Putamen (tissue), 1 donor: ENCODE measurements around the gene TSPAN5.
"Not testable (repeated sequence)": the region's sequence is repeated elsewhere in the genome, so short reads cannot be mapped to it uniquely, and the experiment has no call there.

Source experiments
- DNase-seq: peaks from one replicate; pipeline ENCODE4 v3.0.0-alpha.2; 2016; ENCODE audit warnings: low spot score

TSPAN5 gene

DNA sequence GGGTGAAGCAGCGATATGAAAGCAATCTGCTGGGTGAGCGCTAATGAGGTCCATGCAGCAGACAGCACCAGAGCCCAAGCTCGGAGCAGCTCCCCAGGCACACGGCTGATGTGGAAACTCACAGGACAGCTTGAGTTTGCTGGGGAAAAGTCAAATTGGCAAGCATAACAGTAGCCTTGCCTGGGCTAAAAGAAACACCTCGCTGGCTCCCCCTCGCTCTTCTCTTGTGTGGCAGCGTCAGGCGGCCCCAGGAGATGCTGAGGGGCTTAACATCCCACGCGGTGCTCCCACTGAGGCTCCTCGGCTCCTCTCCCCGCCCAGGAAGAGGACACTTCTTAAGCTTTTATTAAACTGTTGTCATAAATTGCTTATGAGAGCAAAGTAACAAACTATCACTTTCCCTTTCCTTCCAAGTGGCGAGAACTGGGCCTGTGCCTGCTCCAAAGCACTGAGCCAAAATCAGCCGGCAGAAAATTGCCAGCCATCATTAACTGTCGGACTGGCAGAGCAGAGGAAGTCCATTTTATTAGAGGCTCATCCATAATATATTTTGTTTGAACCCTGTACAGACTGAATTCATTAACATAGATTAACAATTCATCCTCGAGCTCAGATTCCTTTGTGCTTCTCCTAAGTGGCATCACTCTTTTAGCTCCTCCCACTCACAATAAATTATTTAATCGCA, 111.4 kb downstream of the TSPAN5 start:
- no peak for DNase-seq

DNA sequence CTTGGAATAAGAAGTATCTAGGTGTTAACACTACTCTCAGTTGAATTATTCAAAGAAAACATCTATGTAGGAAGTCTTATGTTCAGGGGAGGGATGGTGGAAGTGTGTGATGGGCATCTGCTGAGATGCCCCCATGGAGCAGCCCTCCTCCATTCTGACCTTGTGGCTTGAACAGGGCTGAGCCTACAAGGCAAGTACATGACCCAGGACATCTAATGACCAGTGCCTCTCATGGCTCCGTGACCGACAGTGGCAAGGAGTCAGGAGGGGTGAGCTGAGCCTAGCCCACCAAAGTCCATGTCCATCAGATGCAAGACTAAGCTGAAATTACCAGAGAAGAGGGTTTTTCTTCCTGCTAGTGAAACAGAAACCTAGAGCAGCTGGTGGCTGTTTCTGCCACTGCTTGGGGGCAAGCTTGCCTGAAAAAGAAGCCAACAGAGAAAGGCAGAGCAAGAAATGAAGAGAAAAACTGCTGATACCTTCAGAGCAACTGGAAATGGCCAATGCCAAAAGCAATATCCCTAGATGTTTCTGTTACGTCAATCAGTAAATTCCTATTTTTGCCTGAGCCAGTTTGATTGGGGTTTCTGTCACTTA, 113.5 kb downstream of the TSPAN5 start:
- DNase-seq, result no peak

DNA sequence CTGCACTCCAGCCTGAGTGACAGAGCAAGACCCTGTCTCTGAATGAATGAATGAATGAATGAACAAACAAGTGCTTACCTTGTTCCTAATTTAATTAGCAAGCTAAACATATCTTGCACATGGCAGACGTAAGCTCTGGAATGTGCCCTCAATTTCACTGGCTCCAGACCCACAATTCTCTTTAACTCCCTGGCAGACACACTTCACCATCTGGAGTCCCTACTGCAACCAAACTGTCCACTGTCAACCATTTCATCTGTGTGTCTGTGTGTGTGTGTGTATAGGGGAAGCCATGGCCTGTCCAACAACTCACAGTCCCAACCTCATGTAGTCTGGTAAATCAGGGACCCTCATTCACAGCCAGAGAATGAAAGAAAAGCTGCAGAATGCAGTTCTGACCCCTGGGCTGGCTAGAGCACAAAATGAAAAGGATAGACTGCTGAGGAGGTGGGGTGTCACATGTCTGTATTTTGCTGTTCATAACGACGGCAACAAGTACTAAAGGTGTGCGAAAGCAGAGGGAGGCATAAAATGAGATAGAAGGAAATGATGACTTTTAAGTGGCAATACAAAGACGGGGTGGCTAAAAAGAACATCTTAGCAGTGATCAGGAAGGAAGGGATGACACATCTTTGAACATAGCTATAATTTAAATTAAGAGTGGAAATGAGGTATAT, 114.1 kb downstream of the TSPAN5 start:
- DNase-seq, result no peak

DNA sequence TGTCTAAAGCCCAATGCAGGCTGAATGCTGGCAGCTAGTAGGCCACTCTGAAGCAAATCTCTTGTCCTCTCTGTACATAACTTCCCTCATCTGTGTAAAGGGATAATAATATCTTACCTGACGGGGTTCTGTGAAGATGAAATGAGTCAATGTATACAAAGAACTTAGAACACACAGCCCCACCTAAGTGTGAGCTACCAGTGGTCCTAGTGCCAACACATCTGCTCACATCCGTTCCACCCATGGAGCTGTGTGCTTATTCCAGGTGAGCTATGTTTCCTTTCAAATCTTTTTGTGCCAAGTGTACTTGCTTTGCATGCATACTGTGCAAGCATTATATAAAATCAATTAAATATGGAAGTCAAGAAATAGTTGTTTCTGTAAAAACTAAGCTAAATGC, 116.4 kb downstream of the TSPAN5 start:
- DNase-seq, result no peak

DNA sequence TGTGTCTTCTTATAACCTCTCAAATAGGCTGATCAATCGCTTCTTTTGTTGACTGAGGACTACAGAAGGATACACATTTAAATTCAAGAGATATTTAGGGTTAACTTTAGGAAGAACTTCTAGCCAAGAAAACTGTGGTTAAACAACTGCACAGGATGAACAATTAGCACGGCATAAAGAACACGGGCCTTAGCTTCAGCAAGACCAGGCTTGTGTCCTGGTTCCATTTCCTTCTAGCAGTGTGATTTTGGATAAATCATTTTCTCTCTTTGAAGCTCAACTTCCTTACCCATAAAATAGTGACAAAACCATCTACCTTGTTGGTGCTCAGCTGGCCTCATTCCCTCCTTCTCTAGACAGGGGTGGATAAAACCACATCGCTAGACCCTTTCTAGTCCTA, 117.6 kb downstream of the TSPAN5 start:
- no peak for DNase-seq

DNA sequence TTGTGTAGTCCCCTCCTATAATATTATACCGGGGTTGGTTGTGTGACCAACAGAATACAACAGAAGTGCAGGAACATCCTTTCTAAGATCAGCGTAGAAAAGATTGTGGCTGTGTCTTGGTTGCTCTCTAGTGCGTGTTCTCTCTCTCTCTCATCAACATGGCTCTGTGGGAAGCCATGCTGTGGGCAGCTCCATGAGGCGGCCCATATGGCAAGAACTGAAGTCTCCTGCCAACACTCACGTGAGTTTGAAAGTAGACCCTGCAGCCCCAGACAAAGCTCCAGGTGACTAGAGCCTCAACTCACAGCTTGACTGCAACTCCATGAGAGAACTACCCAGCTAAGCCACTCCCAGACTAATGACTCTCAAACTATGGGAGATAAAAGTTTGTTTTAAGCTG, 118.7 kb downstream of the TSPAN5 start:
- no peak for DNase-seq

DNA sequence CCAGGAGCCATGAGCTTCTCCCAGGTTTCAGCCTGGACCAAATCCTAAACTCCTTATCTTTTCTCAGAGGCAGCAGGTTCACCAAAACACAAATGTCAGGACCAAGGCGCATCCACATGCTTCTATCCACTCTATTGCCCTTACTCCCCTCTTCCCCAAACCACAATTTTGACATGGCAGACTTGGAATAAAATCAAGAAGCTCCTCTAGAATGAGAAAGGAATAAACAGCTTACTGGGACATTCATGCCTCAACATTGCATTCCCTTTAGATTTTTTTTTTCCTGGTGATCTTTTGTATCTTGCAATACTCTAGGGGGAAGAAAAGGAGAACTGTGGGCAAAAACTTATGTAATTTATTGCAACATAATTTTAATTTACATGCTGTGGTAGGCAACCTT, 119.1 kb downstream of the TSPAN5 start:
- DNase-seq, result no peak

DNA sequence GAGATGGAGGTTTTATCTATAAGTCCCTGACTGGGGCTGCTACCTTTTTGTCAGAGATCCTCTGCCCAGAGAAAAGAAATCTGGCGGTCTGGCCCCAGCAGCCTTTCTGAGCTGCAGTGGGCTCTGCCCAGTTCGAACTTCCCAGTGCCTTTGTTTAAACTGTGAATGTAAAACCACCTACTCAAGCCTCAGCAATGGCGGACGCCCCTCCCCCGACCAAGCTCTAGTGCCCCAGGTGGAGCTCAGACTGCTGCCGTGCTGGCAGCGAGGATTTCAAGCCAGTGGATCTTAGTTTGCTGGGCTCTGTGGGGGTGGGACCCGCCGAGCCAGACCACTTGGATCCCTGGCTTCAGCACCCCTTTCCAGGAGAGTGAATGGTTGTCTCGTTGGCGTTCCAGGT, 121.8 kb downstream of the TSPAN5 start:
- no peak for DNase-seq

DNA sequence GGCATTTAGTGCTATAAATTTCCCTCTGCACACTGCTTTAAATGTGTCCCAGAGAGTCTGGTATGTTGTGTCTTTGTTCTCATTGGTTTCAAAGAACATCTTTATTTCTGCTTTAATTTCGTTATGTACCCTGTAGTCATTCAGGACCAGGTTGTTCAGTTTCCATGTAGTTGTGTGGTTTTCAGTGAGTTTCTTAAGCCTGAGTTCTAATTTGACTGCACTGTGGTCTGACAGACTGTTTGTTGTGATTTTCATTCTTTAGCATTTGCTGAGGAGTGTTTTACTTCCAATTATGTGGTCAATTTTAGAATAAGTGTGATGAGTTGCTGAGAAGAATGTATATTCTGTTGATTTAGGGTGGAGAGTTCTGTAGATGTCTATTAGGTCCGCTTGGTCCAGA, 124.3 kb downstream of the TSPAN5 start:
- DNase-seq, result not testable (repeated sequence)

DNA sequence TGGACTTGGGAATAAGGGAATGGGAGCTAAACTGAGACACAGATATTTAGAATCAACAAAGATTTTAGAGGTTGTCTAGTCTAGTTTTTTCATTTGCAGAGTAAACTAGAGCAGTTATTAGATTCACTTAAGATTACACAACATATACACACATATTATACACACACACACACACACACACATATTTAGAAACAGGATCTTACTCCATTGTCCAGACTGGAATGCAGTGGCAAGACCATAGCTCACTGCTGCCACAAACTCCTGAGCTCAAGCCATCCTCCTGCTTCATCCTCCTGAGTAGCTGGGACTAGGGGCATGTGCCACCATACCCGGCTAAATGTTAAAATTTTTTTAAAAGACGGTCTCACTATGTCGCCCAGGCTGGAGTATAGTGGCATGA, 127.8 kb downstream of the TSPAN5 start:
- no peak for DNase-seq

DNA sequence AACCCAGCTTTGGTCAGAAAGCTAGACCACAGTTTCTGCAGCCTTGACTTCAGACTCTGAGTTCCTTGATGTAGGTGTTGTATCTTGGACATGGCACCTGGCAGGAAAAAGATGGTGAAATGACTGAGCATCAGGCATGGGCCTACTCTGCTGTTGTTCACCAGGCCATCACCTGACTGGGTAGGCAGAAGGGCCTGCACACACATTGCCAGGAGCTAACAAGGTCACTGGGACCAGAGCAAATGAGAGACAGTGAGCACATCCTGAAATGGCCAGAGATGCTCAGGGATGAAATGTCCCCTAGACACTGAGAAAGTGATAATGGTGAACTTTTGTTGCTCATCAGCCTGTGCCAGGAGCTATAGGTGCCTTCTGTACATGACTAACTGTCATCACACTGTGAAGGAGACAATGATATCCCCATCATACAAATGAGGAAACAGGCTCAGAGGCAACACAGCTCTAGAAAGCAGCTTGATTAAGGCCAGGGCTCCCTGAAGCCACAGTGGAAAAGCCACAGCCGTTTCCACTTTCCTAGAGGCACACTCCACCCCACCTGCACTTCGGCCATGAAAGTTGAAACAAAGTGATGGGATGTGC, 128.3 kb downstream of the TSPAN5 start:
- DNase-seq, result no peak

DNA sequence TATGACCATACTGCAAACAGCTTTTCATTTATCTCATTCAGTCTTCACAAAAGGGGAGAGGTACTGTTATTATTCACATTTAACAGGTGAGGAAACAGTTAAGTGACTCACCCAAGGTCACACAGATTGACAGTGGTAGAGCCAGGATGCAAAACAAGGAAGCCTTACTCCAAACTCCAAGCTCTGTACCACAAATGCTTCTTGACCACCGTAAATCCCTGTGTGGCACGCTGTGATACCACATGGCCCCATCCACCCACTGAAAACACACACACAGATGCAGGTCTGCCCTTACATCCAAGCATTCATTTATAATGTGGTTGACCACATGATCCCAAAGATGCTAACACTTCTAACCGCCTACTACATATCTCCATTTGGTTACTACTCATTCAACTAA, 129.5 kb downstream of the TSPAN5 start:
- no peak for DNase-seq

DNA sequence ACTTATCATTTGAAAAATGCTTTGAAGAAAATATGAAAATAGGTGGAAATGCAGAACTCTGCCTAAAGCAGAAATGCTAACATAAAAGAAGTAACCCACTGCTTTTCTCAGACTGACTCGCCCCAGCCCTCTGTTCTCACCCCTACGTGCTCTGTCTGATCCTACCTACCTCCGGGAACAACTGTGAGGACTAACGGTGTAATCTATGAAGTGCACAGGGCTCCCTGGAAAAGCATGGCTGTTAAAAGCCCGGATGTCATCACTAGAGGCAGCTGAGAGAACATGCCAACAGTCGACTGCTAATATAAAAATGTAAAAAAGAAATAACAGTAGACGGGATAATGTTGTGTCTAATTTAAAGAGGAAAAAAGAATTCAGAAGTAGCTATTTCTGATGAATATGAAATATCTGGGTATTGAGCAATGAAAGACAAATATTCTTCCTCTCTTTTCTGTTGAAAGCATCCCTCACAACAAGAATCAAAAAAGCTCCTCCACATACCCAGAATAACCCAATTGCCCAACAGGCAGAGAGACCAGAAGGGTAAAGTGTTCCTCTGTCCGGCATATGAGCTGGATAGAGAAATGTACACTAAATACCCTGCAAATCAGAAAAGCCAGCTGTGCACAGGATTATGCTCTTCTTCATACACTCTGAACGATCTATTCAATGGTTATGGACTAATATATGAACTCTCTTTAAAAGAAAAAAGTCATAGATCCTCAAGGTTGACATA, 130.7 kb downstream of the TSPAN5 start:
- DNase-seq, result no peak

DNA sequence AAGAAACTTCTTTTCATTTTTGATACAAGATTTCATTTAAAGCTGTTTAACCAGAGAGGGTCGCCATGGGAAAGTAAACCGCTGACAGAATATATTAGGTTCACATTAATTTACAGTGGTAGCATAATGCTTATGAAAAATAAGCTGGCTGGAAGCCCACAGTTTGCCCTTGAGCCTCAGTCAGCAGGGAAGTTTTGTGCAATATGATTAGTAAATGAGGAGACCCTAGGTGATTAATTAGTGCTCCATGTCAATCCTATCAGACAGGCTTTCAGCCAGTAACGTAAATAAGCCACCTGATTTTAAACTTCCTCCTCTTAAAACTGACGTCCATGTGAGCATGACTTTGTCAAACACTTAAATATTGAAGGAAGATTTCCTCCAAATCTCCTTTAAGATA, 134.2 kb downstream of the TSPAN5 start:
- DNase-seq, result no peak

DNA sequence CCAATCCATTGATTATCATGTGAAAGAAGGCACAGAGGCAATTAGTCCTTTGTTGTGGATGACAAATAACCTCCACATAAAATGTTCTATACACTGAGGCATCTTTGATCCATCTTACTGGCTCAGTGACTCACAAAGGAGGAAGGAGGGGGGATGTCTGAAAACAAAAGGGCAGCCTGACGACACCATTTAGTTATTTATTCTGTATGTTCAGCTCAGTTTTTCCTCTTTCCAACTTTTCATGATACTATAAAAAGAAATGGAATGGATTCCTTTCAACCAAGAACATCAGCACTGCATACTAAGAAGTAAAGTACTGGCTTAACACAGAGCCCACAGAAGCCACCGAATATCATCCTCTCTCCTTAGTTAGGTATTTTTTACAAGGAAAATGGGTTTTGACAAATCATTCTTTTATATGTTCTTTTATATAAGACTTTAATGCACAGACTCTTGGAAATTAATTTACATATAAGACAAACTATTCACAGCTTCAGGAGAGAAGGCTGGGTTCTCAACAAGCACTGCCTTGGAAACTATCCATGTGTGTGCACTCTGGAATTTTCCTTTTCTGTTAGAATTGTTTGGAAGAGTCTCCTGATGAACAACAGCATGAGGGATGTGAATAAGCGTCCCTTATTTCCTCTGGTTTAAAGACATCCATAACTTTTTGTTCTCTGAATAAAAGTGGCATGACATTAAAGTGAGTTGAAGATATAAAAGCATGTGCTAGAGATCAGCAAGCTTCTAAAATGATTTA, 135.6 kb downstream of the TSPAN5 start:
- no peak for DNase-seq

DNA sequence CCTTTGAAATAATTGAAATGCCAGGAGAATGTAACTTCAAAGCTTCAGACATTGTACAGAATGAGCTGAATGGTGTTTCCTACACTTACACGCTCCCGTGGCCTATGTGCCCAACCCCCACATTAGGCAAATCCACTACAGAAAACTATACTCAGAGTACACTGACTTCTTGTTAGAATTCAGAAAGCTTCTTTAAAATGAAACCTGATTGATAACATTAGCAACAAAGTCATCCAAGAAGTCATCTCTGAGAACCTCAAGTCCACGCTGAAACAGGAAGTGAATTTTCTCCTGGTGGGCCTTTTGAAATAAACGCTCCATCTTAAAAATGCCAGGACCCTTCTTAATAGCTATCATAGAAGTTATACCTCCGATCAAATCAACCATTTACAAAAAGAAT, 136.3 kb downstream of the TSPAN5 start:
- no peak for DNase-seq

DNA sequence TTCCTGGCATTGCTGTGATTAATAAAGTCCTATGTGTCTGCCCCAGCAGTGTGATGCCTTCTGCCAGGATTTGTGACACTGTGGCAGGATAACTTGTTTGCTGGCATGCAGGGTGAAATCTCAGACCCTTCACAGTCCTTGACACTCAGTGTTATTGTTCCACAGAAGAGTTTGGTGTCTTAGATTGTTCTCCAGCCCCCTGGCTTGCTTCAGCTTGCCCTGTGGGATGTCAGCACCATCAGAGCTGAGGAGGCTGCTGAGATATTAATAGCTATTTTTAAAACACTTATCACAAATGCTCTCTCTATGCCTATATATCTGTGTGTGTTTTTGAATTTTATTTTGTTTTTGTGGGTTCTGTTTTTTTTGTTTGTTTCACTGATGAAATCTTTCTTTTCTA, 136.9 kb downstream of the TSPAN5 start:
- DNase-seq, result no peak

DNA sequence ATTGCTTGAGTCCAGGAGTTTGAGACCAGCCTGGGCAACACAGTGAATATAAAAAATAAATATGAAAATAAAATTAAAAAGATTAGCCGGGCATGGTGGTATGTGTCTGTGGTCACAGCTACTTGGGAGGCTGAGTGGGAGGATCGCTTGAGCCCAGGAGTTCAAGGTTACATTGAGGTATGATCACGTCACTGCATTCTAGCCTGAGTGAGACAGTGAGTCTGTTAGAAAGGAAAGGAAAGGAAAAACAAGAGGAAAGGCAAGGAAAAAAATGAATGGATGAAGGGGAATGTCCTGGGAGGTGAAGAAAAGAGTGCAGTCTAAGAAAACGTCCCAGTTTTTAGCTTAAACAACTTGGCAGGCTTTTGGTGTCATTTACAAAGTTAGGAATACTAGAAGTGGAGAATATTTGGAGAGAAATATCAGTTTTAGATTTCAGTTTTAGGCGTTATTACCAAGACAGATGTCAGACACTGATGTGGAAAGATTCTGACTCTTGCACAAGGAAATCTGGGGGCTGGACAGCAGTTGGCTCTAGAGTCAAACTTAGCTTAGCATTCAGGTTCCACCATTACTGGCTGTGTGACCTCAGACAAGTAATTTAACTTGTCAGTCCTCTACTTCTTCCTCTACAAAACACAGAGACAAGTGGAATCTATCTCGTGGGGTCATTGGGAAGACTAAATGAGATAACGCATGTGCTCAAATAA, 139.0 kb downstream of the TSPAN5 start:
- DNase-seq, result no peak

DNA sequence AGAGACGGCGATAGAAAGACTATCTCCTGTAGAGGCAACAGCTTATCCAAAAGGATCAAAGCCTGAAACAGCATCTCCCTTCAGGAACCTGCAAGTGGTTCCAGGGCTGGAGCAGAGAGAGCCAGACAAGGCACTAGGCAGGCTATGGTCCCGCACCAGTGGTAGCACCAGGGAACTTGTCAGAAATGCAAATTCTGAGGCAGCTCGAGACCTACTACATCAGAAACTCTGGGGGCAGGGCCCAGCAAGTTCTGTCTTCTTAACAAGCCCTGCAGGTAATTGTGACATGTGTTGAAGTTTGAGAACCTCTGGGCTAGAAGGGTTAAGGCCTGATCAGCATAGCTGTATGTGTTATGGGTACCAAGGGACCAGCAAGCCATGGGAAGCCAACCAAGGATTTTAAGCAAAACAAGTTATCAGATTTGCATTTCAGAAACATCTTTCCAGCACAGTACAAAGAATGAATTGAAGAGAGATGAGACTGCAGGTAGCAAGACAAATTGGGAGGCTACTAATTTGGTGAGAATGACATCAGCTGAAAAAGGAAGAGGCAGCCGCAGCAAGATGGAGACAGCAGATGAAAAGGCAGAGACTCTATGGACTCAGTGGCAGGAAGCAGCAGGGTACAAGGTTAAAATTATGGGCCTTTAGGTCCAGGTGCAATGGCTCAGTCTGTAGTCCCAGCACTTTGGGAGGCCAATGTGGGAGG, 139.7 kb downstream of the TSPAN5 start:
- no peak for DNase-seq

DNA sequence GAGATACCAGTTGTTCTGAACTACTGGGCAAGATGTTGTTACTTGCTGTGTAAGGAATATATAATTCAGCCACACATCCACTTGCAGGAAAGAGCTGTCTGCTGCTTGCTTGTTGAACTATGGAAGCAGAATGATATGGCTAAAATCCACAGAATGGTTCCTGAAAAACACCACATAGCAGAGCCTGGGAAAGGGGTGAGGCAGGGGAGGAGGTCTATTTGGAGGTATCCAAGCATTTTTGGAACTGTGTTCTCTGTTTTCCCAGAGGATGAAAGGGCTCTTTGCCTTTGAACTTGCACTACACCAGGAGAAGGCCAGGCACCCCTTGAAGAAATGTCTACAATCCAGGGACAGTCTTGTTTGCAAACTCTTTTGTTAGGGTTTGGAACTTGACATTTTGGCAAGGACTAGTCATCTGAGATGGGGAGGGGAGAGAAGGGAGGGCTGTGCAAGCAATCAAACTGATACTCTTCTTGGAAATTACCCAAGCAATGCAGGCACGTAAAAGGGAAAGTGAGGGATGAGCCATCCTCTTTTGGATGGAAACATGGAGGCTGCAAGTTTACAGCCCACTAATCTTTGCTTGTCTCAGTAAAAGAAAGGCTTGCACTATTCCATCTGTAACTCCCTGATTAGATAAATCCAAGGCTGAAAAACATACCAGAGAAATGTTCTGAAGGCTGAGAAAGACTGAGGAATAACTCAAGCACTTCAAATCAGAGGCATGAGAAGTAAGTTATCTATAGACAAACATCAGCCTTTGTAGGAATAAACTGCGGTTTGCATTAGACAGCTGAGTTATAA, 141.0 kb downstream of the TSPAN5 start:
- DNase-seq, result no peak
